MM.1S (cell line): ENCODE results near the gene YBEY.

ENCODE experiments used
- CTCF ChIP-seq: fragments of 300-600 bp; sonication (generic); IDR thresholded peaks from 2 replicates; pipeline ENCODE4 v1.5.1; 2016; ENCODE audit warnings: antibody characterized with exemption, low read length, mixed read lengths
- EZH2 ChIP-seq: fragments of 300-600 bp; sonication (generic); optimal IDR thresholded peaks from 2 replicates; pipeline ENCODE3; 2017; ENCODE audit warnings: low read depth, mild to moderate bottlenecking, antibody characterized with exemption, low read length, mixed read lengths
- EZH2phosphoT487 ChIP-seq: fragments of 300-600 bp; sonication (generic); IDR thresholded peaks from 2 replicates; pipeline ENCODE4 v1.6.1; 2018; ENCODE audit warnings: antibody characterized with exemption, low read length

GRCh38 chr21:46285206-46285661 is 908 bp upstream of the YBEY start, which contains the start of gene MCM3AP:
- TF ChIP-seq CTCF: no peak
- no peak for TF ChIP-seq EZH2
- no peak for TF ChIP-seq EZH2phosphoT487
